Heart right ventricle (tissue), 16 donors: ENCODE results near the gene ZDHHC7. TPM values are rescaled to one million over a fixed set of nuclear protein-coding genes. Genes with fewer than 3 reads are reported as not detected.

ENCODE experiments used
- ATAC-seq, 8 donors: fragments of 200-7000 bp; cut with Tn5 transposase; one replicate each; pipeline ENCODE4 v1.9.1; 2020; ENCODE audit warnings: mild to moderate bottlenecking in 8 of 8, moderate library complexity in 8 of 8, moderate number of reproducible peaks in 1 of 8
- DNase-seq, 2 donors: peaks; one replicate each; pipeline ENCODE4 v3.0.0-alpha.2; 2020
- H3K27ac ChIP-seq, 10 donors: fragments of 200-600 bp; sonication (generic) in 2 of 10; one replicate each; pipeline versions ENCODE4 v1.5.0 to v1.8.0; 2020 to 2022; ENCODE audit warnings: mild to moderate bottlenecking in 3 of 10
- H3K27me3 ChIP-seq, 7 donors: fragments of 200-600 bp; one replicate each; pipeline ENCODE4 v1.8.0; 2021 to 2022; ENCODE audit warnings: mild to moderate bottlenecking in 2 of 7
- H3K36me3 ChIP-seq, 9 donors: fragments of 200-600 bp; sonication (generic) in 1 of 9; one replicate each; pipeline versions ENCODE4 v1.5.0 to v1.8.0; 2020 to 2022; ENCODE audit warnings: mild to moderate bottlenecking in 2 of 9
- H3K4me1 ChIP-seq, 9 donors: fragments of 200-600 bp; sonication (generic) in 1 of 9; one replicate each; pipeline versions ENCODE4 v1.5.0 to v1.8.0; 2020 to 2022; ENCODE audit warnings: mild to moderate bottlenecking in 4 of 9
- H3K4me3 ChIP-seq, 10 donors: fragments of 200-600 bp; sonication (generic) in 2 of 10; one replicate each; pipeline versions ENCODE4 v1.5.0 to v1.8.0; 2020 to 2022; ENCODE audit warnings: mild to moderate bottlenecking in 7 of 10, moderate library complexity in 2 of 10
- H3K9me3 ChIP-seq, 11 donors: fragments of 200-600 bp in 10 of 11; sonication (generic) in 2 of 11; one replicate each; pipeline versions ENCODE4 v1.5.0 to v1.8.0; 2013 to 2022; ENCODE audit warnings: mild to moderate bottlenecking in 2 of 11, control low read depth in 1 of 11, moderate library complexity in 1 of 11
- WGBS, 2 donors: extraction: QIAGEN DNeasy Blood & Tissue Kit; methylation state at CpG; one replicate each; pipeline ENCODE4 v1.1.7; 2013; ENCODE audit warnings: inconsistent platforms in 1 of 2; 5-methylcytosine and 5-hydroxymethylcytosine counted together
- intact Hi-C, 10 donors: fragments of 100-400 bp; cut with DNase I; formaldehyde crosslinking; loops; one replicate each; pipeline versions ENCODE4 v1.11.1 to v1.14.2; 2022
- polyA plus RNA-seq, 2 donors: library from polyadenylated mRNA; stranded (reverse); fragments of 200-250 nt; gene quantifications; one replicate each; pipeline ENCODE4 v1.2.3, GENCODE V29; 2013
- total RNA-seq, 10 donors: library from RNA; stranded (reverse); fragmentation: NEBNext Ultra II Directional in 3 of 10; extraction: Animal tissue kit (Norgen Biotek cat#: 25700) in 3 of 10; gene quantifications; one replicate each; pipeline versions ENCODE4 v1.2.1 to v1.2.4, GENCODE V29; 2021 to 2023
- TF ChIP-seq, protein P1 (sequence below), 9 donors: fragments of 200-600 bp; sonication (generic) in 2 of 9; IDR thresholded peaks; one replicate each; pipeline versions ENCODE4 v1.5.0 to v1.8.0; 2021 to 2022; ENCODE audit warnings: antibody characterized with exemption in 9 of 9, mild to moderate bottlenecking in 5 of 9, moderate library complexity in 1 of 9
- donor health status: Arrhythmogenic right ventricular cardiomyopathy.
- donor health status: ischemic (EF 13 %, LVEDD 7.1; RV severe dilation, severe dysfunction).
- donor health status: healthy with polysubstance abuse.
- donor health status: DM: no; HTN: yes; CAD: no.
- donor health status: DM: no; HTN: no; CAD: no.
- donor health status: ischemic (EF 25% LVEDD 6.9; RV normal size, moderate dysfunction).
- donor health status: ischemic (EF 25% LVEDD 5.7; RV mildly dilated, moderate dysfunction).
- donor health status: healthy.
- donor health status: DM: yes; HTN: yes; CAD: no.
- donor health status: Ischemic cardiomyopathy.
- donor health status: ischemic (EF 35%, LVEDD 5.7; RV mildly dilated, moderate dysfunction).
- donor health status: nonischemic (EF 11% LVEDD 7.7; RV severe dilation, severe dysfunction).
- donor health status: DM: yes; HTN: yes; CAD: no.
- donor health status: PGD.
- donor health status: ischemic (EF 29% LVEDD 5.4; RV normal size, mild dysfunction).
- donor health status: nonischemic (EF 23%, LVEDD 6.1; RV moderate dilation, normal function).

Gene ZDHHC7
- total and polyA plus RNA-seq, 12 donors, result 15.1 to 55.5 (median 41.8) TPM

DNA sequence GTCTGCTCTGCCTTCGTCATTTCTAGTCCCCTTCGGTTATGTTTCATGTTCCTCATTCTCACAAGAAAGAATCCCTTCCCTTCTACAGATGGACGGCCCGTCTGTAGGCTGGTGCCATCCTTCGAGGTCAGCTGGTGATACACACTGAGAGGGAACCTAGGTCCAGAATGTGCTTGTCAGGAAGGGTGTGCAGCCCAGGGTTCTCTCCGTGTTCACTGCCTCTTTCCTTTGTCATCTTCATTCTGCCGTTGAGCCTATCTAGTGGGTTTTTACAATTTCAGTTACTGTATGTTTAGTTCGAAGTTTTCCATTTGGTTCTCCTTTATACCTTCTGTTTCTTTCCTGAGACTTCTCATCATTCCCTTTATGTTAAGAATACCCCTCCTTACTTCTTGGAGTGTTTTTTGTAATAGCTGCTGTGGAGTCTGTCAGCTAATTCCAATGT, 35.2 kb upstream of the ZDHHC7 start:
- DNase-seq, result no peak
- no peaks in the 10 kb centered on the region for H3K9me3 ChIP-seq
- no peak overlapping the region for H3K4me3 ChIP-seq
- TF ChIP-seq, protein P1, sequence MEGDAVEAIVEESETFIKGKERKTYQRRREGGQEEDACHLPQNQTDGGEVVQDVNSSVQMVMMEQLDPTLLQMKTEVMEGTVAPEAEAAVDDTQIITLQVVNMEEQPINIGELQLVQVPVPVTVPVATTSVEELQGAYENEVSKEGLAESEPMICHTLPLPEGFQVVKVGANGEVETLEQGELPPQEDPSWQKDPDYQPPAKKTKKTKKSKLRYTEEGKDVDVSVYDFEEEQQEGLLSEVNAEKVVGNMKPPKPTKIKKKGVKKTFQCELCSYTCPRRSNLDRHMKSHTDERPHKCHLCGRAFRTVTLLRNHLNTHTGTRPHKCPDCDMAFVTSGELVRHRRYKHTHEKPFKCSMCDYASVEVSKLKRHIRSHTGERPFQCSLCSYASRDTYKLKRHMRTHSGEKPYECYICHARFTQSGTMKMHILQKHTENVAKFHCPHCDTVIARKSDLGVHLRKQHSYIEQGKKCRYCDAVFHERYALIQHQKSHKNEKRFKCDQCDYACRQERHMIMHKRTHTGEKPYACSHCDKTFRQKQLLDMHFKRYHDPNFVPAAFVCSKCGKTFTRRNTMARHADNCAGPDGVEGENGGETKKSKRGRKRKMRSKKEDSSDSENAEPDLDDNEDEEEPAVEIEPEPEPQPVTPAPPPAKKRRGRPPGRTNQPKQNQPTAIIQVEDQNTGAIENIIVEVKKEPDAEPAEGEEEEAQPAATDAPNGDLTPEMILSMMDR (IDR thresholded peaks at IDR 0.05), result no peak
- peaks cover 0 to 42% (median 15%) of the 10 kb centered on the region in 9 donors for H3K4me1 ChIP-seq
- 88 to 92% methylated on average over 8 of the region's 8 CpGs for WGBS, 2 donors
- H3K27ac ChIP-seq, result peak overlapping the region in 1 of 10 donors; percentile 20
- peak in 1 of 8 donors; percentile 32 for ATAC-seq
- intact Hi-C loops, result no loop called here
- no peaks in the 10 kb centered on the region for H3K27me3 ChIP-seq
- peaks cover 0 to 8% (median 0%) of the 10 kb centered on the region in 9 donors for H3K36me3 ChIP-seq

DNA sequence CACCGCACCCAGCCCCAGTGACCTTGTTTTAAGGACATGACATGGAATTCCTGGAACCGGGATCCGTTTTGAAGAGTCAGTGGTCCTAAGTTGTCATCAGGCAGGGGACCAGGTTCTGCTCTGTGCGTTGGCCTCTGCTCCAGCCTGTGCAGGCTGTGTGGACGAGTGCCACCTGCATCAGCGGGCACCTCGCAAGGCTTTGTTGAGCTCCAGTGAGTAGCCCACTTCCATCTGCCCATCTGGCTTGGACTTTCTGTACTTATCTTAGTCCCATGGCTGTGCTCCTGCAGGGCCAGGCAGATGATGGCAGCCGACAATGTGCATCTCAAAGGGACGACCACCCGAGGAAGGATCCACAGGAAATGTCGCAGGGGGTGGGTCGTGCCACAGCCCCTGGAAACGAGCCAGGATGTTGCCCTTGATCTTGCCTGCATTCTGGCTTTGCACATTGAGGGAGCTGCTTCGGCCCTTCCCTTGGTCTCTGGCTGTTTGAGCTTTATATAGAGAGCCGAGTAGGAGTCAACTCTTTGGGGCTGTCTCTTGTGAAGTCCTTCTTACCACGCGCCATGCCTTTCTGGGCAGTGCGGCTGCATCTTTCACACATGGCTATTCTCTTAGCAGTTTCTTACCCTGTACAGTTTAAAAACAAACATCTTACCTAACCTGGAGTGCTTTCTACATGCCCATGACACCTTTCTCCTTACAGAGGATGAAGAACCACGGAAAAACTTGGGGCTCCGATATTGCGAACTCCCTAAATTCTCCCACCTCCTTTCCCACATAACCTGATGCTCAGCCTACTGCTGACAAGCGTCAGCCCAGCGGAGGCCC, 34.5 kb upstream of the ZDHHC7 start:
- TF ChIP-seq, protein P1 (IDR thresholded peaks at IDR 0.05), result no peak
- Histone ChIP-seq H3K36me3 (peaks cover 0 to 8% (median 0%) of the 10 kb centered on the region in 9 donors), H3K27me3 (no peaks in the 10 kb centered on the region), H3K4me3 (no peak overlapping the region), H3K4me1 (peaks cover 0 to 35% (median 11%) of the 10 kb centered on the region in 9 donors), H3K9me3 (no peaks in the 10 kb centered on the region), H3K27ac (peak overlapping the region in 1 of 10 donors; percentile 20)
- DNase-seq, result no peak
- 87 to 91% methylated on average over 23 of the region's 23 CpGs for WGBS, 2 donors
- no peak for ATAC-seq
- intact Hi-C loops, result no loop called here

DNA sequence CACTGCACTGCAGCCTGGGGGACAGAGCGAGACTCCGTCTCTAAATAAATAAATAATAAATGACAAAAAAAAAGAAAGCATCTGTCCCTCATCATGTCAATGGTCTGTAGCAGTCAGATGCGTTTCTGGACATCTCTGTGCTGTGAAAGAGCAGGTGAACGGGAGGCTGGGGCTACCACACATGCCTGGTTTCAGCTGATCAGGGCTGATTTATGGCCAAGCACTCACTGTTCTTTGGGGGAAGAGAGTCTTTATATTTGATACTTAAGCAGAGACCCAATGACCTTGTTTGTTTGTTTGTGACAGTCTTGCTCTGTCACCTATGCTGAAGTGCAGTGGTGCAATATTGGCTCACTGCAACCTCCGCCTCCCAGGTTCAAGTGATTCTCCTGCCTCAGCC, 33.7 kb upstream of the ZDHHC7 start:
- Histone ChIP-seq H3K27me3 (no peaks in the 10 kb centered on the region), H3K27ac (no peak overlapping the region), H3K36me3 (peaks cover 0 to 8% (median 0%) of the 10 kb centered on the region in 9 donors), H3K4me3 (no peak overlapping the region), H3K9me3 (no peaks in the 10 kb centered on the region), H3K4me1 (peaks cover 0 to 30% (median 10%) of the 10 kb centered on the region in 9 donors)
- intact Hi-C loops, result no loop called here
- ATAC-seq (no peak), DNase-seq (no peak)
- TF ChIP-seq, protein P1 (IDR thresholded peaks at IDR 0.05), result no peak
- WGBS, 2 donors, result 96 to 99% methylated on average over 5 of the region's 5 CpGs

DNA sequence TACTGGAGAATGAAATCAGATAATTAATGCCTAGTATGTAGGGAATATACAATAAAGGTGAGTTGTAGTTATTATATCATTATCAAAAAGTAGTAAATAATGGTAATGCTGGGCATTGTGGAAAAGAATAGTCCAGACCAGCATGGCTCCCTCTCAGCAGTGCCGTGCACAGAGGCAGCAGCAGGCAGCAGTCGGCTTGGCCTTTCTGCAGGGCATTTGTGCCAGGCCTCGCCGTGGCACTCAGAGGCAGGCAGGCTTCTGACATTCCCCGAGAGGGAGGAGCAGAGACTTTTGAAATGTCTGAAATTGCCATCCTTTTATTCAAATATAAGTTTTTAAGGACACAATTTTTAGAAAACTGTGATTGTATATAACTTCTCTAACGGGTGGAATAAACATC, 31.3 kb upstream of the ZDHHC7 start:
- no peak for DNase-seq
- Histone ChIP-seq H3K27me3 (no peaks in the 10 kb centered on the region), H3K4me1 (peaks cover 0 to 19% (median 8%) of the 10 kb centered on the region in 9 donors), H3K27ac (peak overlapping the region in 1 of 10 donors; percentile 1), H3K9me3 (no peaks in the 10 kb centered on the region), H3K36me3 (peaks cover 0 to 8% (median 0%) of the 10 kb centered on the region in 9 donors), H3K4me3 (no peak overlapping the region)
- TF ChIP-seq, protein P1 (IDR thresholded peaks at IDR 0.05), result no peak
- intact Hi-C loops, result no loop called here
- peak in 3 of 8 donors; percentile 57 to 68 (median 59) for ATAC-seq
- 81 to 83% methylated on average over 6 of the region's 6 CpGs for WGBS, 2 donors
